Measurements from ENCODE around the gene C17orf100.
A peak's percentile ranks its signal among the peaks of the same experiment; 100 is the strongest.

Gene C17orf100

DNA sequence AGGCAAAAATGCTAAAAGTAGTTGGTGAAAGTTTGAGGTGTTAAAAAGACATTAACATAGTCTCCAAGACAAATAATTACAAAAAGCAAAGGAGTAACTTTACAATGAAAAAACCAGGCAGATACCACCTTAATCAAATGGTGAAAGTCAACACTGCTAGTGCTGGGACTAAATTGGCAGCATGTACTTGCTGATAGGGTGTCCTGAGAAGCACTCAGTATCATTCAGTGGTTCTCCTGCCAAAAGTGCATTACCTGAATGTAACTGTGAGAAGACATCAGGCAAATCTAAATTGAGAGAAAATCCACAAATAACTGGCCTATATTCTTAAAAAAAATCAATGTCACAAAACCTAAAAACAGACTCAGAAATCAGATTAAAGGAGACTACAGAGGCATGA lies 19.0 kb upstream of the C17orf100 start:
- H3K36me3 ChIP-seq (ENCODE audit: control insufficient read depth in 2 of 2, insufficient read depth in 2 of 2, low read length in 2 of 2), result peaks cover 22 to 34% of the 10 kb centered on the region in 2 donors
- no peak overlapping the region for H3K4me3 ChIP-seq (ENCODE audit: low read length in 2 of 2)
- H3K27ac ChIP-seq (ENCODE audit: low read length), result no peak overlapping the region
- no peaks in the 10 kb centered on the region for H3K4me1 ChIP-seq (ENCODE audit: control insufficient read depth, insufficient read depth, low read length)
- H3K27me3 ChIP-seq (ENCODE audit: control insufficient read depth in 1 of 2, insufficient read depth in 2 of 2, low read length in 2 of 2), result no peaks in the 10 kb centered on the region
- no peak overlapping the region for H3K9ac ChIP-seq (ENCODE audit: low read length in 2 of 2)
- H3K9me3 ChIP-seq (ENCODE audit: control insufficient read depth in 2 of 2, low read length in 2 of 2), result no peaks in the 10 kb centered on the region

DNA sequence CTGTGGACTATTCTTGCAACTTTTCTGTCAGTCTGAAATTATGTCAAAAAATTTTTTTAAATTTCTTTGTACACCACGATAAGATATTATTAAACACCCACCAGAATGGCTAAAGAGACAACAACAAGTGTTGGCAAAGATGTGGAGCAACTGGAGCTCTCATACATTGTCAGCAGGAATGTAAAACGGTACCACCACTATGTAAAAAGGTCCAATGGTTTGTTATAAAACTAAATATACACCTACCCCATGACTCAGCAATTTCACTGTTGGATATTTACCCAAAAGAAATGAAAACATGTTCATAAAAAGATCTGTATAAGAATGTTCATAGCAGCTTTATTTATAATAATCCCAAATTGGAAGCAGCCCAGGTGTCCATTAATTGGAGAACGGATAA lies 18.3 kb upstream of the C17orf100 start:
- H3K9ac ChIP-seq (ENCODE audit: low read length in 2 of 2), result no peak overlapping the region
- peaks cover 15 to 31% of the 10 kb centered on the region in 2 donors for H3K36me3 ChIP-seq (ENCODE audit: control insufficient read depth in 2 of 2, insufficient read depth in 2 of 2, low read length in 2 of 2)
- no peak overlapping the region for H3K27ac ChIP-seq (ENCODE audit: low read length)
- no peaks in the 10 kb centered on the region for H3K27me3 ChIP-seq (ENCODE audit: control insufficient read depth in 1 of 2, insufficient read depth in 2 of 2, low read length in 2 of 2)
- peaks cover 2% of the 10 kb centered on the region for H3K4me1 ChIP-seq (ENCODE audit: control insufficient read depth, insufficient read depth, low read length)
- no peaks in the 10 kb centered on the region for H3K9me3 ChIP-seq (ENCODE audit: control insufficient read depth in 2 of 2, low read length in 2 of 2)
- no peak overlapping the region for H3K4me3 ChIP-seq (ENCODE audit: low read length in 2 of 2)

DNA sequence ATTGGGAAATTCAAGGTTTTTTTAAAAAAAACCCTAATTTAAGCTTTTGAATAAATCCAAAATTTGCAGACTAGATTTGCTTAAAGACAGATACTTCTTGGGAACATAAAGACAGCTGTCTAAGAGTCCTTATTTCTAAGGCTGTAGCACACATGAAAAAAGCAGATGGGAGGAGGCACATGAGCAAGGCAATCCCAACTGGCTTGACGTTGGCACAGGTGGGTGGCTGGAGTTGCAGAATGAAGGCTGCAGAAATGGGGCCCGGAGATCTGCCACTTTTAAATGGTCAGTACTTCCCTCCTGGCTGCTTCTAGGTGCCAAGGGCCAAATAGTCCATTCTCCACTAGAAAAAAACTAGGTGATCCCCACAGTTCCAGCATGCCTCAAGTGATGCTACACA lies 15.5 kb upstream of the C17orf100 start:
- H3K4me1 ChIP-seq (ENCODE audit: control insufficient read depth, insufficient read depth, low read length), result peaks cover 20% of the 10 kb centered on the region
- no peak overlapping the region for H3K27ac ChIP-seq (ENCODE audit: low read length)
- peaks cover 10 to 23% of the 10 kb centered on the region in 2 donors for H3K36me3 ChIP-seq (ENCODE audit: control insufficient read depth in 2 of 2, insufficient read depth in 2 of 2, low read length in 2 of 2)
- no peaks in the 10 kb centered on the region for H3K9me3 ChIP-seq (ENCODE audit: control insufficient read depth in 2 of 2, low read length in 2 of 2)
- no peaks in the 10 kb centered on the region for H3K27me3 ChIP-seq (ENCODE audit: control insufficient read depth in 1 of 2, insufficient read depth in 2 of 2, low read length in 2 of 2)
- H3K4me3 ChIP-seq (ENCODE audit: low read length in 2 of 2), result no peak overlapping the region
- H3K9ac ChIP-seq (ENCODE audit: low read length in 2 of 2), result no peak overlapping the region

DNA sequence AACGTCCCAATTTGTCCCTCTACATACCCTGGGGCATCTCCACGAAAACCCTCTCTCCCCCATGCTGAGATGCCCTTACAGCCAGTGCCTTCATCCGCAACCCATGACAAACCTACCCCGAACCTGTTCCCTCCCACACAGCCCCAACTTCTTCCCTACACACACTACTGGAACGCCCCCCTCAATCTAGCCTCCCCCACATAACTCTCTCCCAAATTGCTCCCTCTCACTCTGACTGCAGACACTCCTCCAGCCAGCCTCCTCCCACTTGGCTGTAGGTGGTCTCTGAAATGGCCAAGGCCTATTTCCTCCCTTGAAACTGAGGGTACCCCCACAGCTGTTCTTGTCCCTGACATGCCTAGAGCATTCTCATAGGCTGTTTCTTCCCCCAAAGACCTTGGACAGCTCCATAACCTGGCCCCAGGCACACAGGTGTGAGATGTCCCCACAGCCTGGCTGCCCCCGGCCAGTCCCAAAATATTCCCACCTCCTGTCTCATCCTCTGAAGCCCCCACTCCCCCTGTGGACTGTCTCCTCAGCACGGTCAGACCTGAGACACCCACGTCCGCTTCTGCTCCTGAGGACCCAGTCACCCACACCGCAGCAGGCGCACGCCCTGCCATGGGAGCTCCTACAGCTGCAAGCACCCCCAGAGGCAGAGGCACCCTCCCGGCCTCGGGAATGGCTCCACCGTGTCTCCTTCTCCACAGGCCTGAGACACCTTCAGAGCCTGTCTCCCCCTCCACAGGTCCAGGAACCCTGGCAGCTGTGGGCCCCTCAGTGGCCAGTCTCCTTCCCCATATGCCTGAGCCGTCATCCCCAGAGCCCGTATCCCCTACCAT lies 14.7 kb upstream of the C17orf100 start:
- no peaks in the 10 kb centered on the region for H3K27me3 ChIP-seq (ENCODE audit: control insufficient read depth in 1 of 2, insufficient read depth in 2 of 2, low read length in 2 of 2)
- H3K4me1 ChIP-seq (ENCODE audit: control insufficient read depth, insufficient read depth, low read length), result peaks cover 25% of the 10 kb centered on the region
- H3K36me3 ChIP-seq (ENCODE audit: control insufficient read depth in 2 of 2, insufficient read depth in 2 of 2, low read length in 2 of 2), result peaks cover 7 to 19% of the 10 kb centered on the region in 2 donors
- no peak overlapping the region for H3K9ac ChIP-seq (ENCODE audit: low read length in 2 of 2)
- H3K4me3 ChIP-seq (ENCODE audit: low read length in 2 of 2), result no peak overlapping the region
- H3K9me3 ChIP-seq (ENCODE audit: control insufficient read depth in 2 of 2, low read length in 2 of 2), result no peaks in the 10 kb centered on the region
- H3K27ac ChIP-seq (ENCODE audit: low read length), result no peak overlapping the region

DNA sequence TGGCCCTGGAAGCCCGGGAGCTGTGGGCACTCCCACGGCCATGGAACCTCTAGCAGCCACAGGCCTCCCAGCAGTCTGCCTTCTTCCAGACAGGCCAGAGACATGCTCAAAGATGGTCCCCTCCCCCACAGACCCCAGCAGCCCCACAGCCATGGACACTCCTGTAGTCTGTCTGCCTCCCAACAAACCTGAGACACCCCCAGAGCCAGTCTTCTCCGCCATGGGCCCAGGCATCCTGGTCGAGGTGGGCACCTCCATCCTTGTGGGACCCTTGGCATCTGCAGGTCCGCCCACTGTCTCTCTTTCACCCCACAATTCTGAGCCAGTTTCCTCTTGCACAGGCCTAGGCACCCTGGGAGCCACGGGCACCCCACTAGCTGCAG lies 14.1 kb upstream of the C17orf100 start:
- Histone ChIP-seq H3K4me1 (ENCODE audit: control insufficient read depth, insufficient read depth, low read length) (peaks cover 25% of the 10 kb centered on the region), H3K36me3 (ENCODE audit: control insufficient read depth in 2 of 2, insufficient read depth in 2 of 2, low read length in 2 of 2) (peaks cover 6 to 13% of the 10 kb centered on the region in 2 donors), H3K9ac (ENCODE audit: low read length in 2 of 2) (no peak overlapping the region), H3K27me3 (ENCODE audit: control insufficient read depth in 1 of 2, insufficient read depth in 2 of 2, low read length in 2 of 2) (no peaks in the 10 kb centered on the region), H3K27ac (ENCODE audit: low read length) (no peak overlapping the region), H3K4me3 (ENCODE audit: low read length in 2 of 2) (no peak overlapping the region), H3K9me3 (ENCODE audit: control insufficient read depth in 2 of 2, low read length in 2 of 2) (no peaks in the 10 kb centered on the region)

DNA sequence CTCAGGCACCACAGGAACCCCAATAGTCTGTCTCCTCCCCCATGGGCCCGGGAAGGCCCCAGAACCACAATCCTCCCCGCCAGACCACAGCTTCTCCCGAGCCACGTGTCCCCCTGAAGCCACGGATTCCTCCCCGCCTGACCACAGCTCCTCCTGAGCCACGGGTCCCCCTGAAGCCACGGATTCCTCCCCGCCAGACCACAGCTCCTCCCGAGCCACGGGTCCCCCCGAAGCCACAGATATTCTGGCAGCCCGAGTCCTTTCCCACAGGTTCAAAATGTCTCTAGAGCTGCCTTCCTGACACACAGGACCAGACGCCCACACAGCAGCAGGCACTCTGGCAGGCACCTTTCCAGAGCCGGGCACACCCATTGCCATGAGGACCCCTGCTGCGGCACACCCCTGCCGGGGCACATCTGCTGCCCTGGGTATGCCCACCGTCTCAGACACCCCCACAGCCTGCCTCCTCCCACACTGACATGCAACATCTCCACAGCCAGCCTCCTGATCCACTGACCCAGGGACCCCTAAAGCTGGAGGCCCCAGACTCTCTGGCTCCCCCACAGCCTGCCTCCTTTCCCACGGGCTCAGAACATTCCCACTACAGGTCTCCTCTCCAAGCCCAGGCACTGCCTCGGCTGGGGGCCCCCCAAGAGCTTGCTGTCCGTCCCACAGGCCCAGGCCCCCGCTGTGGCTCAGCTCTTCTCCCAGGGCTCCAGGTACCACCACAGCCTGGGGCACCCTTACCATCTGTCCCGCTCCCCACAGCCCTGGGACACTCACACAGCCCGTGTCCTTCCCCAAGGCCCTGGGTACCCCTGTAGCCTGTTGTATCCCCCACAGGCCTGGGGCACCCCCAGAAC lies 13.3 kb upstream of the C17orf100 start:
- Histone ChIP-seq H3K4me1 (ENCODE audit: control insufficient read depth, insufficient read depth, low read length) (peaks cover 25% of the 10 kb centered on the region), H3K9ac (ENCODE audit: low read length in 2 of 2) (no peak overlapping the region), H3K4me3 (ENCODE audit: low read length in 2 of 2) (peak overlapping the region in 1 of 2 donors; percentile 96)

DNA sequence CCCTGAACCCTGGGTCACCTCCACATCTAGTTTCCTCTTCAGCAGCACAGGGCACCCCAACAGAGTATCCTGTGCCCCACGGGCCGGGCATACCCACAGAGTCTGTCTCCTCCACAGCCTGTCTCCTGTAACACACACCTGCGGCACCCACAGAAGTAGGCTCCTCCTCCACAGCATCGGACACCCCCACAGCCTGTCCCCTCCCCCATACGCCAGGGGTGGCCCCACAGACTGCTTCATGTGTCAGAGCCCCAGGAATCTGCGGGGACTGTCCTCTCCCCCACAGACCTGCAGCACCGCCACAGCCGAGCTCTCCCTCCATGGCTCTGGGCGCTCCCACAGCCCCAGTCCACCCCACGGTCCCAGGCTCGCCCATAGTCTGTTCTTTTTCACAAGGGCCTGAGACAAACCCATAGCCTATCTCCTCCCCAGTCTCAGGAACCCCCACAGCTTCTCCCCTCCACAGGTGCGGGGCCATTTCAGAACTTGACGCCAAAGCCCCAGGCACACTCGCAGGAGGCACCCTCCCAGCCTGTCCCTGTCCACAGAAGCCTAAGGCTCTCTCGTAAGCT lies 12.5 kb upstream of the C17orf100 start:
- H3K9ac ChIP-seq (ENCODE audit: low read length in 2 of 2), result peak overlapping the region; percentile 75 to 86
- peak overlapping the region; percentile 74 to 96 for H3K4me3 ChIP-seq (ENCODE audit: low read length in 2 of 2)
- H3K4me1 ChIP-seq (ENCODE audit: control insufficient read depth, insufficient read depth, low read length), result peaks cover 25% of the 10 kb centered on the region
- H3K9me3 ChIP-seq (ENCODE audit: control insufficient read depth in 2 of 2, low read length in 2 of 2), result no peaks in the 10 kb centered on the region
- H3K27ac ChIP-seq (ENCODE audit: low read length), result no peak overlapping the region
- H3K27me3 ChIP-seq (ENCODE audit: control insufficient read depth in 1 of 2, insufficient read depth in 2 of 2, low read length in 2 of 2), result no peaks in the 10 kb centered on the region
- H3K36me3 ChIP-seq (ENCODE audit: control insufficient read depth in 2 of 2, insufficient read depth in 2 of 2, low read length in 2 of 2), result peaks cover 0 to 3% of the 10 kb centered on the region in 2 donors

More for the DNA sequence above, 13.3 kb upstream of the C17orf100 start:
- no peaks in the 10 kb centered on the region for H3K27me3 ChIP-seq (ENCODE audit: control insufficient read depth in 1 of 2, insufficient read depth in 2 of 2, low read length in 2 of 2)
- peaks cover 3 to 5% of the 10 kb centered on the region in 2 donors for H3K36me3 ChIP-seq (ENCODE audit: control insufficient read depth in 2 of 2, insufficient read depth in 2 of 2, low read length in 2 of 2)
- H3K9me3 ChIP-seq (ENCODE audit: control insufficient read depth in 2 of 2, low read length in 2 of 2), result no peaks in the 10 kb centered on the region
- H3K27ac ChIP-seq (ENCODE audit: low read length), result no peak overlapping the region

DNA sequence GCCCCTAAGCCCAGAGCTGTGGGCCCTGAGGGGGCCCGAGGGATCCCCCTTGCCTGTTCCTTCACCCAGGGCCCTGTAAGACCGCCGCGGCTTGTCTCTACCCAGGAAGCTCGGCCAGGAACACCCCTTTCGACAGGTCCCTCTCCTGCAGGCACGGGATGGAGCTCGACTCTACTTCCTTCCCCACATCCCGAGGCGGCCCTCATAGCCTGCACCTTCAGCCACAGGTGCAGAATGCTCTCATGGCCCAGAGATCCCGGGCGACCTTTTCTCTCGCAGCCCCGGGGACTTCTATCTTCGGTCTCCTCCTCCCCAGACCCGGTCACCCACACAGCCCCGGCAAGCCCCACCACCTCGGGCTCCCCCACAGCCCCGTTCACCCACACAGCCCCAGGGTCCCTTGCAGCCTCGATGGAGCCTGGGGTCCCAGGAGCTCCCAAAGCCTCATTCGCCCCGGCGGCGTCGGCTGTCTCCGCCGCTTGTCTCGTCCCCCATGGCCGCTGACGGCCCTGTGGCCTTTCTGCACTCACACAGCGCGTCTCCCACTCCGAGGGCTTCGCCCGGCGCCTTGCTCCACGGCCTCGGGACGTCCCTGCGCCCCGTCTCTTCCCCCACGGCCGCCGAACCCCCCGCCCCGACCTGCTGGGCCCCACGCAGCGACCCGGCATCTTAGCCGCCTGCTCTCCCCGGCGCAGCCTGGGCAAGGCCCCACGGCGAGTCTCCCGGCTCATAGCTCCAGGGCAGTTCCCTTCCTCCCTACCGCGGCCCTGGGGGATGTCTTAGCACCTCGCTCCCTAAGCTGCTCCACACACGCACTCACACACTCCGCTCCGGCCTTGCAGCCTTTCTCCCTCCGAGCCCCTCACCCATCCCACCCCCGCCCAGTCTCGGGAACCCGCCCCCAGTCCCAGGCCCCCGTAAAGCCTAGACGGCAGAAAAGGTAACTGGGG lies 11.7 kb upstream of the C17orf100 start:
- Histone ChIP-seq H3K9ac (ENCODE audit: low read length in 2 of 2) (peak overlapping the region; percentile 75 to 86), H3K4me1 (ENCODE audit: control insufficient read depth, insufficient read depth, low read length) (peaks cover 25% of the 10 kb centered on the region), H3K4me3 (ENCODE audit: low read length in 2 of 2) (peak overlapping the region; percentile 74 to 96), H3K27me3 (ENCODE audit: control insufficient read depth in 1 of 2, insufficient read depth in 2 of 2, low read length in 2 of 2) (no peaks in the 10 kb centered on the region), H3K36me3 (ENCODE audit: control insufficient read depth in 2 of 2, insufficient read depth in 2 of 2, low read length in 2 of 2) (peaks cover 4 to 9% of the 10 kb centered on the region in 2 donors), H3K27ac (ENCODE audit: low read length) (peak overlapping the region; percentile 75), H3K9me3 (ENCODE audit: control insufficient read depth in 2 of 2, low read length in 2 of 2) (no peaks in the 10 kb centered on the region)

DNA sequence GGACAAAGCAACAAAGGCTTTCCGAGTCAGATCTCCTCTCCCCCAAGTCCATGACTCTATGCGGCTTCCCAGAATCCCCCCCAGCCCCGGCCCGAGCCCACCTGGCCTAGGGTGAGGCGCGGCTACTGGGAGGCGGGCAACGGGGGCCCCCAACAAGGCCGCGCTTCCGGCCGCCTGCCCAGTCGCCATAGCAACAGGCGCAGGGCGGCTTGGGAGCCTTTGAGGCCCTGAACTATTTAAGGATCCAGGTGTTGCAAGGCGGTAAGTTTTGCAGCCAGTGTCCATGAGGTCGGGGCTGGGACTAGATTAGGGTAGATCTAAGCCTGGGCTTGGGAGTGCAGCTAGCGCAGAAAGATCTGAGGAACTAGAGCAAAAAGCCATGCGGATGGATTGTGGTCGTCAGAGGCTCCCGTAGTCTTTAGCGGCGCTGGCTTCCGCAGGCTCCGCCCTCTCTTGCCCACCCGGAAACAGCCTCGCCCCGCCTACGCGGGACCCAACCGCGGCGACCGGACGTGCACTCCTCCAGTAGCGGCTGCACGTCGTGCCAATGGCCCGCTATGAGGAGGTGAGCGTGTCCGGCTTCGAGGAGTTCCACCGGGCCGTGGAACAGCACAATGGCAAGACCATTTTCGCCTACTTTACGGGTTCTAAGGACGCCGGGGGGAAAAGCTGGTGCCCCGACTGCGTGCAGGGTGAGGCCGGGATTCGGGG lies 10.9 kb upstream of the C17orf100 start, which contains the start of the genes KIAA0753 and TXNDC17:
Gene KIAA0753 (minus strand): TSS at position 176 of the 711 bp plus-strand sequence. CDS start 5,608 bp downstream, outside the sequence.
Gene TXNDC17 (plus strand): TSS at position 525 of the 711 bp plus-strand sequence. CDS start 23 bp downstream, at position 548.
- peak within 1 kb of the TSS; percentile 74 to 96 for H3K4me3 ChIP-seq (ENCODE audit: low read length in 2 of 2)
- H3K9me3 ChIP-seq (ENCODE audit: control insufficient read depth in 2 of 2, low read length in 2 of 2), result no peaks in the 10 kb centered on the region
- peak within 1 kb of the TSS; percentile 75 to 86 for H3K9ac ChIP-seq (ENCODE audit: low read length in 2 of 2)
- peak within 1 kb of the TSS; percentile 75 for H3K27ac ChIP-seq (ENCODE audit: low read length)
- peaks cover 25% of the 10 kb centered on the region for H3K4me1 ChIP-seq (ENCODE audit: control insufficient read depth, insufficient read depth, low read length)
- H3K36me3 ChIP-seq (ENCODE audit: control insufficient read depth in 2 of 2, insufficient read depth in 2 of 2, low read length in 2 of 2), result peaks cover 9% of the 10 kb centered on the region in 2 donors
- H3K27me3 ChIP-seq (ENCODE audit: control insufficient read depth in 1 of 2, insufficient read depth in 2 of 2, low read length in 2 of 2), result no peaks in the 10 kb centered on the region
